ENCODE data around the gene CHRNA9.

DNA sequence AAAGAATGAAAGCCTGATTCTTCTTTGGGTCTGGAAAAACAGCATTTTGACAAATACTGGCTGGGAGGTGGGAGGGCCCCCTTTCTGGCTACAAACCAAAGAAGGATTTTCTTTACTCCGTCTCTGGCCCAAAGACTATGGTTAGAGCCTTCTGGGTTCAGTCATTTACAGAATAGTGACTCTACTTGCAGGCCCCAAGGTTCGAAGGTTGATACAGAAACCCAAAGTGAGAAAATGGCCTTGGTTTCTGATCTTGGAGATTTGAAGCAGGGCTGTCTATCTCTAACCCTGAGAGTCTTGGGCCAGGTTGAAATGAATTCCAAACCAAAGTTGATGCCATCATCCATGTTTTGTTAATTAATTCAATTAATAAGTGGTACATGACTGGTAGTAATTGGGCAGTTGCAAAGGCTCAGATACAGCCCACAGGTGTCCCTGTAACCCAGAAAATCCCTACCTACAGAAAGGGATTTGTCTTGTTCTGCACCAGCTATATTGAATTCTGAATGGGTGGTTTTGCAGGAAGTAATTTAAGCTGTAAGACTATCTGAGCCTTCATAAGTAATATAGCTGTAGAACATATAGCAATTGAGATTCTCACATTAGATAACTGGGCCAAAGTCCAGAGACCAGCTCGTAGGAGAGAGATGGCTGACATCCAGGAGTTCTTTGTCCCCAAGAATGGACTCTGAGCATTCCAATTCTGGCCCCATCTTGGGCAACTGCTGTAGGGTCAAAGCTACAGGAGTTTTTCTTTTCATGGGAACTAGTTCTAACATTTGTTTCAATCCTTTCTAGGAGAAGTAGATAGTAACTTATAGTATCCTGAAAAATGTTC is 34.5 kb downstream of the CHRNA9 start:
- TF ChIP-seq CTCF (optimal IDR thresholded peaks at IDR 0.05 in 1 of 3, IDR thresholded peaks at IDR 0.05 in 1 of 3, conservative IDR thresholded peaks at IDR 0.05 in 1 of 3; ENCODE audit: extremely low read depth in 1 of 3, insufficient read depth in 2 of 3, low read length in 3 of 3) (peak in 1 of 3 experiments; percentile 16), EZH2 (IDR thresholded peaks at IDR 0.05; ENCODE audit: low read length) (no peak)

Measured in keratinocyte (primary cell).